ENCODE measurements around the gene CFHR1.

Gene CFHR1

GRCh38 chr1:196861429-196861828 is 41.9 kb downstream of the CFHR1 start:
- H3K27ac ChIP-seq, result no peak overlapping the region
- TF ChIP-seq ZFX (IDR thresholded peaks at IDR 0.05) (no peak), CTCF (conservative IDR thresholded peaks at IDR 0.05) (no peak)

DNA sequence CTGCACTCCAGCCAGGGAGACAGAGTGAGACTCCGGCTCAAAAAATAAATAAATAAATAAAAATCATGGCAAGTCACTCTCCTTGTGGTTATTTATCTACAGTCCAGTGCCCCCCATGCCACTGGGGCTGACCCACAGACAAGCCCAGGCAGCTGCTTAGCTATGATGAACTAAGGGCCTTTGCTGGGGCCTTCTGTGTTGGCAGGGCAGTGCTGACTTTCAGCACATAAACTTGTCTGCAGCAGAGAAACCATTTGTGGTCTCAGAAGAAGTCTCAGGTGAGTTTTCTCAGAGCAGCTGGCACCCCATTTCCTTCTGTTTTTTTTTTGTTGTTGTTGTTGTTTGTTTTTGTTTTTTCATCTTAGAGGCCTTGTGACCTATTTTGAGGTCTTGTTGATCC is 47.4 kb downstream of the CFHR1 start:
- TF ChIP-seq CTCF (conservative IDR thresholded peaks at IDR 0.05) (no peak), ZFX (IDR thresholded peaks at IDR 0.05) (no peak)

DNA sequence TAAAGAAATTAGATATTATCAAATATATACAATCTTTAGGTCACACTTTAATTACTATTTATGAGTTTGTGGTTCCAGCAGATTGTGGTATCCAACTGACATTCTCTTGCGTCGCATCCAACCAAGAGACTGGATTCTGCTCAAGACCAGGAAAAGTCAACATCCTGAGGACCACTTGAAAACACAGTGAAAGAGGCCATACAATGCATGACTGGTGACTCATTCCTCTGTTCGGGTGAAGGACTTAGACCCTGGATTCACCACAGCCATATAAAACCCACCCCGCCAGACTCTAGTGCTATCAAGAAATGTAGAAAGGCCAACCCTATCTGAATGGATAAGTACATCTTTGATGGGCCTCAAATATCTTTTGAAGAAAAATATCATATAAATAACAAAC is 53.9 kb downstream of the CFHR1 start:
- TF ChIP-seq ZFX (IDR thresholded peaks at IDR 0.05), result no peak
- no peak for TF ChIP-seq CTCF (conservative IDR thresholded peaks at IDR 0.05)
- no peak overlapping the region for H3K27ac ChIP-seq

More for the DNA sequence above, 47.4 kb downstream of the CFHR1 start:
- H3K27ac ChIP-seq, result no peak overlapping the region

- TF ChIP-seq ZFX (IDR thresholded peaks at IDR 0.05) (no peak), CTCF (conservative IDR thresholded peaks at IDR 0.05) (no peak)
- H3K27ac ChIP-seq, result no peak overlapping the region
These were observed 56.4 kb downstream of the CFHR1 start for GRCh38 chr1:196875935-196876334.

DNA sequence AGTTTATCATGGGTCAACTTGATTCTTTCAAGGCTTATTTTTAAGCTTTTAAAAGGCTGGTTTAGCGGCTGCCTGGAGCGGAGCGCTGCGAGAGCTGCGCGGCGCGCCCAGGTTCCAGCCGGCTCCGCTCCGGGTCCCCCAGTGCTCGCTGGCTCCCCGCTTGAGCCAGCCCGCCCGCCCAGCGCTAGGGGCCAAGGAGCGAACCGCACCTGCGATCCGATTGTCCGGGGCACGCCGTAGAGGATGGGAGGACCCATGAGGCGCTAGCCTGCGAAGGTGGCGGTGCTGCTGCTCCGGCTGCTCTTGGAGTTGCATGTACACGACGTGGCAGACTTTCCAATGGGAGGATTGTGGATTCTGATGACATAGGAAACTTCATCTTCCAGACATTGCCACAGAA is 58.4 kb downstream of the CFHR1 start:
- TF ChIP-seq CTCF (conservative IDR thresholded peaks at IDR 0.05), result no peak
- no peak for TF ChIP-seq ZFX (IDR thresholded peaks at IDR 0.05)
- H3K27ac ChIP-seq, result no peak overlapping the region
